Astrocyte (in vitro differentiated cells and primary cell): ENCODE measurements around the gene COA1.

ENCODE experiments used
- CTCF ChIP-seq: IDR thresholded peaks from 2 replicates; pipeline ENCODE4 v1.5.1; 2011; ENCODE audit warnings: low read depth, mild to moderate bottlenecking, inconsistent platforms, low read length, moderate library complexity; ENCODE audit not compliant: insufficient read depth
- EZH2 ChIP-seq: IDR thresholded peaks from 2 replicates; pipeline ENCODE4 v1.6.1; 2012; ENCODE audit warnings: mild to moderate bottlenecking, low read length, inconsistent platforms; ENCODE audit not compliant: insufficient read depth

GRCh38 chr7:43643846-43644245 lies 85.5 kb downstream of the COA1 start:
- TF ChIP-seq CTCF (no peak), EZH2 (no peak)
